Mesothelial cell of epicardium (in vitro differentiated cells): Measurements from ENCODE around the gene RAET1G. TPM values are rescaled to one million over a fixed set of nuclear protein-coding genes. Genes with fewer than 3 reads are reported as not detected.
A peak's percentile ranks its signal among the peaks of the same experiment; 100 is the strongest.
"Not testable (repeated sequence)": the region's sequence is repeated elsewhere in the genome, so short reads cannot be mapped to it uniquely, and the experiment has no call there.

ENCODE experiments used
- DNase-seq, 2 experiments: peaks; one replicate each; pipeline ENCODE4 v3.0.0; 2021; ENCODE audit warnings: low spot score in 2 of 2; ENCODE audit not compliant: unreplicated experiment in 2 of 2
- H3K27ac Mint-ChIP-seq: 2 replicates; pipeline ENCODE4 v1.8.0; 2021; ENCODE audit warnings: mixed read lengths
- H3K27me3 Mint-ChIP-seq: 2 replicates; pipeline ENCODE4 v1.8.0; 2021; ENCODE audit warnings: low read depth, mixed read lengths
- H3K36me3 Mint-ChIP-seq: 2 replicates; pipeline ENCODE4 v1.8.0; 2021; ENCODE audit warnings: mixed read lengths
- H3K4me1 Mint-ChIP-seq: 2 replicates; pipeline ENCODE4 v1.8.0; 2021; ENCODE audit warnings: mixed read lengths
- H3K4me3 Mint-ChIP-seq: 2 replicates; pipeline ENCODE4 v1.8.0; 2021; ENCODE audit warnings: mild to moderate bottlenecking, moderate library complexity, mixed read lengths
- H3K9me3 Mint-ChIP-seq: 2 replicates; pipeline ENCODE4 v1.8.0; 2021; ENCODE audit warnings: mixed read lengths
- total RNA-seq: library from RNA; stranded (reverse); gene quantifications from 3 replicates; pipeline ENCODE4 v1.2.1, GENCODE V29; 2021
- TF ChIP-seq, protein P1 (sequence below): fragments of 200-600 bp; sonication (generic); IDR thresholded peaks from one replicate; pipeline ENCODE4 v1.5.0; 2021; ENCODE audit warnings: antibody characterized with exemption; ENCODE audit not compliant: unreplicated experiment

The RAET1G gene
- total RNA-seq, 1 donor from 2014 or later, result not detected

GRCh38 chr6:149960488-149960887, 37.6 kb upstream of the RAET1G start:
- H3K27ac Mint-ChIP-seq, result no peak overlapping the region
- peak in 1 of 2 experiments; percentile 9 for DNase-seq
- TF ChIP-seq, protein P1, sequence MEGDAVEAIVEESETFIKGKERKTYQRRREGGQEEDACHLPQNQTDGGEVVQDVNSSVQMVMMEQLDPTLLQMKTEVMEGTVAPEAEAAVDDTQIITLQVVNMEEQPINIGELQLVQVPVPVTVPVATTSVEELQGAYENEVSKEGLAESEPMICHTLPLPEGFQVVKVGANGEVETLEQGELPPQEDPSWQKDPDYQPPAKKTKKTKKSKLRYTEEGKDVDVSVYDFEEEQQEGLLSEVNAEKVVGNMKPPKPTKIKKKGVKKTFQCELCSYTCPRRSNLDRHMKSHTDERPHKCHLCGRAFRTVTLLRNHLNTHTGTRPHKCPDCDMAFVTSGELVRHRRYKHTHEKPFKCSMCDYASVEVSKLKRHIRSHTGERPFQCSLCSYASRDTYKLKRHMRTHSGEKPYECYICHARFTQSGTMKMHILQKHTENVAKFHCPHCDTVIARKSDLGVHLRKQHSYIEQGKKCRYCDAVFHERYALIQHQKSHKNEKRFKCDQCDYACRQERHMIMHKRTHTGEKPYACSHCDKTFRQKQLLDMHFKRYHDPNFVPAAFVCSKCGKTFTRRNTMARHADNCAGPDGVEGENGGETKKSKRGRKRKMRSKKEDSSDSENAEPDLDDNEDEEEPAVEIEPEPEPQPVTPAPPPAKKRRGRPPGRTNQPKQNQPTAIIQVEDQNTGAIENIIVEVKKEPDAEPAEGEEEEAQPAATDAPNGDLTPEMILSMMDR, result no peak
- peaks cover 18% of the 10 kb centered on the region for H3K4me1 Mint-ChIP-seq
- no peaks in the 10 kb centered on the region for H3K36me3 Mint-ChIP-seq
- H3K27me3 Mint-ChIP-seq, result peaks cover 99% of the 10 kb centered on the region
- no peak overlapping the region for H3K4me3 Mint-ChIP-seq
- no peaks in the 10 kb centered on the region for H3K9me3 Mint-ChIP-seq

GRCh38 chr6:149959806-149960205, 36.9 kb upstream of the RAET1G start:
- not testable (repeated sequence) for H3K9me3 Mint-ChIP-seq, DNase-seq, H3K36me3 Mint-ChIP-seq, H3K4me3 Mint-ChIP-seq, H3K27ac Mint-ChIP-seq
- H3K27me3 Mint-ChIP-seq, result peaks cover 99% of the 10 kb centered on the region
- H3K4me1 Mint-ChIP-seq, result peaks cover 15% of the 10 kb centered on the region

GRCh38 chr6:149958124-149958523, 35.2 kb upstream of the RAET1G start:
- not testable (repeated sequence) for H3K36me3 Mint-ChIP-seq, H3K4me3 Mint-ChIP-seq, DNase-seq, H3K9me3 Mint-ChIP-seq, H3K4me1 Mint-ChIP-seq, H3K27ac Mint-ChIP-seq
- H3K27me3 Mint-ChIP-seq, result peaks cover 96% of the 10 kb centered on the region

DNA sequence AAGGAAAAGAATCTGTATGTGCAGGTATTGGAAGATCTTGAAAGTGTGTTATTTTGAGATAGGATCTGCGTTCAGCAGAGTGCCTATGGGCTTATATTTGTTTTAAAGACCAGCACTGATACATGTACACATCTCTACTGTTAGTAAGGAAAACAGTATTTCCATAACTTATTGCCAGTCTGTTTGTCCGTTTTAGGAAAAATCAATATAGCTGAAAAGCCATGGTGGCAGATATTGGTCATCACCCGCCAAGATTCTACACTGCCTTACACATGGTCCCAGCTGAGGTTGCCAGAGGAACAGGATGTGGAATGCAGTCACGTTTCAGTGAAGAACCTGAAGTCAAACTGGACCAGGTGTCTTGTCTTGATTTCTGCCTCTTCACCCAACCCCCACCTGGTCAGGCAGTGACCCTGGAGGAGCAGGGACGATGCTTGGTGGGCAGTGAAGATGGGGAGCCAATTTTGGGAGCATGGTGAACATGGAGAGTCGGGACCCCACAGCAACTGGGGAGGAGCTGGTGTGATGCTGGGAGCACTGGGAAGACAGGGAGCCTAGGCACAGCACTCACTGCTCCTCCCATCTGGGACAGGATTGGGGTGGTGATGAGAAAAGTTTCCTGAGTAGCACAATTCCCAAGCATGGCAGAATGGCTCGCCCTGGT, 32.9 kb upstream of the RAET1G start:
- peaks cover 96% of the 10 kb centered on the region for H3K27me3 Mint-ChIP-seq
- H3K27ac Mint-ChIP-seq, H3K36me3 Mint-ChIP-seq, H3K9me3 Mint-ChIP-seq, H3K4me3 Mint-ChIP-seq, H3K4me1 Mint-ChIP-seq, DNase-seq: not testable (repeated sequence)

GRCh38 chr6:149954984-149955653, 32.2 kb upstream of the RAET1G start:
- peaks cover 96% of the 10 kb centered on the region for H3K27me3 Mint-ChIP-seq
- H3K36me3 Mint-ChIP-seq, DNase-seq, H3K9me3 Mint-ChIP-seq, H3K4me3 Mint-ChIP-seq, H3K4me1 Mint-ChIP-seq, H3K27ac Mint-ChIP-seq: not testable (repeated sequence)

DNA sequence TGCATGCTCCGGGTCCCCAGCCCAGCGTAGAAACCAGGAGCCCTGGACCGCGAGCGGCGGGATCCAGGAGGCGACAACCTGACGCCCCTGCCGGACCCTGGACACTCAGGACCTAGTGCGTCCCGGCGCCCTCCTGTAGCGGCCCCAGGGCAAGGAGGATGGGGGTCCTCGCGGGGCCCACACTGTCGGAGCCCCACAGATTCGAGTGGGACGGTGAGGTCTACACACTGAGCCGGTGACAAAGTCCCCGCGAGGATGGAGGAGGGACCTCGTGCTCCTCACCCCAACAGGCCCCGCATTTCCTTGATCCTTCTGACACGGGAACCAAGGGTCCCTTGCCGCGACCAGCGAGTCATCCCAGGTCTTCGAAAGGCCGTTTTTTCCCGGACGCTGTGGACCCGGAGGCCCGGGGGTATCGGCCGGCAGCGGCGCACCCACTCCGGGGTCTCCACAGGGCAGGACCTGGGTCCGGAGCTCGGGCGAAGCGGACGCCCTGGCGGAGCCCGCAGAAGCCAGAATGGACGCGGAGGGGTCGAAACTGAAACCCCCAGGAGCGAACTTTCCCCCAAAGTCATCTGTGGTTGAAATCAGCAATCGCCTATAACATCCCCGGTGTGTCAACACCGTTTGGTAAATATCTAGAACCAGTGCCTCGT, 31.5 kb upstream of the RAET1G start:
- DNase-seq, H3K9me3 Mint-ChIP-seq, H3K36me3 Mint-ChIP-seq, H3K4me1 Mint-ChIP-seq, H3K27ac Mint-ChIP-seq, H3K4me3 Mint-ChIP-seq: not testable (repeated sequence)
- H3K27me3 Mint-ChIP-seq, result peaks cover 96% of the 10 kb centered on the region

DNA sequence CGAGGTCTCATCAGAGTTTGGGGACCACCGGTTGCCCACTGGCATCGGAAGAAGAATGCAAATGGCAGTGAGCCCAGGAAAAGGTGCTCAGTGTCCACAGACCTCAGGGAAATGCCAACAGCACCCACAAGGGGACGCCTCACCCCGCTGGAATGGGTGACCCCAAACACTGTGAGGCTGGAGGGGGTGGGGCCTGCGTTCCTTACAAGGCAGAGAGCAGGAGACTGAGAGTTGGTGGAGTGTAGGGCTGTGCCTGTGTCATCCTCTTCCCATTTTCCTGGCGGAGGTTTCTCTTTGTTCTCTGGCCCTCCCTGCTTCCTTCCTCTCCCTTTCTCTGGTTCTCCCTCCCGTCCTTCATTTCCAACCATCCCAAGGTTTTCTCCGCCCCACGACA, 31.0 kb upstream of the RAET1G start:
- not testable (repeated sequence) for DNase-seq, H3K4me3 Mint-ChIP-seq, H3K9me3 Mint-ChIP-seq, H3K27ac Mint-ChIP-seq, H3K4me1 Mint-ChIP-seq, H3K36me3 Mint-ChIP-seq
- peaks cover 96% of the 10 kb centered on the region for H3K27me3 Mint-ChIP-seq

DNA sequence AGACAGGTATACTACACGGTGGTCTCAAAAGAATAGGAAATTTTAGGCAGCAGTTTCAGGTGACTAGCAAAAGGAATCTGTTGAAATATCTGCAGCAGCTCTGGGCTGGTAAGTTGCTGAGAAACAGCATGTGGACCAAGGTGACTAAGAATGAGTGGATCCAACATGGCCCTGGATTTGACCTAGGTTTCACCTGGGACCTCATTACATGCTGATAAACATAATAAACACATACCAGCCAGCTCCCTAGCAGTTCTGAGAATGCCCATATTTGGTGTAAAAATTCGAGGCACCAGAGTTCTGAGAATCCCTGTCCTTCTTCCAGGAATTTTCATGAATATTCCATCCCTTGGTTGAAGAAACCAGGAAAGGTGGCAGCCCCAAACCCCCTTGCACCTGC, 30.5 kb upstream of the RAET1G start:
- not testable (repeated sequence) for H3K9me3 Mint-ChIP-seq, H3K36me3 Mint-ChIP-seq, H3K27ac Mint-ChIP-seq, H3K4me1 Mint-ChIP-seq, H3K4me3 Mint-ChIP-seq, DNase-seq
- H3K27me3 Mint-ChIP-seq, result peaks cover 96% of the 10 kb centered on the region

- TF ChIP-seq, protein P1, result no peak
- Mint-ChIP-seq H3K9me3 (no peaks in the 10 kb centered on the region), H3K4me3 (no peak overlapping the region), H3K27ac (no peak overlapping the region), H3K27me3 (peaks cover 90% of the 10 kb centered on the region), H3K36me3 (no peaks in the 10 kb centered on the region), H3K4me1 (peaks cover 2% of the 10 kb centered on the region)
- DNase-seq, result no peak
These were observed 28.7 kb upstream of the RAET1G start for GRCh38 chr6:149951626-149952025.
